H1 (cell line): ENCODE results near the gene TP73. TPM values are rescaled to one million over a fixed set of nuclear protein-coding genes. Genes with fewer than 3 reads are reported as not detected.

Experiments
- CTCF ChIA-PET: fragments of 300-600 bp; sonication (Branson Sonifier 250); formaldehyde crosslinking; loops from one replicate; lab custom pipeline; 2021; ENCODE audit not compliant: partially characterized antibody; lab: Charles Lee
- POLR2A ChIA-PET: fragments of 300-600 bp; sonication (Branson Sonifier 250); formaldehyde crosslinking; loops from one replicate; lab custom pipeline; 2021; ENCODE audit warnings: inconsistent platforms; ENCODE audit not compliant: partially characterized antibody; lab: Charles Lee
- DNase-seq, 2 experiments: peaks; one replicate each; pipeline versions ENCODE4 v3.0.0 to v3.0.0-alpha.2; 2010 to 2022; ENCODE audit warnings: low spot score in 2 of 2, low read depth in 1 of 2, mixed read lengths in 1 of 2
- FAIRE-seq: peaks from 2 replicates; lab custom pipeline; 2011; peaks lifted over from hg19 to GRCh38; lab: Jason Lieb, UNC
- H2AFZ ChIP-seq: 2 replicates; pipeline ENCODE4 v1.8.1; 2012; ENCODE audit warnings: low read length, inconsistent platforms
- H2AK5ac ChIP-seq: 2 replicates; pipeline ENCODE4 v1.6.1; 2013; ENCODE audit warnings: low read depth, low read length
- H2BK120ac ChIP-seq: replicated peaks from 2 replicates; pipeline ENCODE3; 2013; ENCODE audit warnings: low read depth, low read length, inconsistent platforms
- H2BK12ac ChIP-seq: 2 replicates; pipeline ENCODE4 v1.6.1; 2013; ENCODE audit warnings: low read depth, low read length
- H2BK15ac ChIP-seq: 2 replicates; pipeline ENCODE4 v1.6.1; 2013; ENCODE audit warnings: low read length
- H2BK20ac ChIP-seq: 2 replicates; pipeline ENCODE4 v1.6.1; 2013; ENCODE audit warnings: low read length
- H2BK5ac ChIP-seq: 2 replicates; pipeline ENCODE4 v1.6.1; 2013; ENCODE audit warnings: low read depth, low read length
- H3K14ac ChIP-seq: 2 replicates; pipeline ENCODE4 v1.6.1; 2013; ENCODE audit warnings: inconsistent platforms; ENCODE audit not compliant: insufficient read length
- H3K18ac ChIP-seq: 2 replicates; pipeline ENCODE4 v1.6.1; 2013; ENCODE audit warnings: low read length; ENCODE audit errors: extremely low read depth
- H3K23ac ChIP-seq: 2 replicates; pipeline ENCODE4 v1.6.1; 2013; ENCODE audit warnings: inconsistent platforms; ENCODE audit not compliant: insufficient read length
- H3K23me2 ChIP-seq: 2 replicates; pipeline ENCODE4 v1.6.1; 2013; ENCODE audit warnings: low read depth, low read length
- H3K27ac ChIP-seq: 2 replicates; pipeline ENCODE4 v1.6.1; 2011; ENCODE audit warnings: low read depth, low read length, inconsistent platforms
- H3K27me3 ChIP-seq, 4 experiments: replicated peaks in 1 of 4; 1 replicate in 1 of 4; 2 replicates in 3 of 4; pipeline versions ENCODE4 v1.6.1 to v1.8.1; 2011 to 2013; ENCODE audit warnings: low read length in 3 of 4, mild to moderate bottlenecking in 3 of 4, inconsistent platforms in 2 of 4, mixed read lengths in 2 of 4, moderate library complexity in 1 of 4; ENCODE audit not compliant: control insufficient read depth in 3 of 4, insufficient read depth in 3 of 4; ENCODE audit errors: extremely low read depth in 1 of 4
- H3K36me3 ChIP-seq, 4 experiments: 2 replicates each; pipeline versions ENCODE4 v1.6.1 to v1.8.1; 2011 to 2013; ENCODE audit warnings: mild to moderate bottlenecking in 4 of 4, low read length in 3 of 4, moderate library complexity in 2 of 4, control low read depth in 1 of 4, inconsistent platforms in 1 of 4; ENCODE audit not compliant: insufficient read depth in 4 of 4, control insufficient read depth in 2 of 4
- H3K4ac ChIP-seq: replicated peaks from 2 replicates; pipeline ENCODE3; 2013; ENCODE audit warnings: low read length, low read depth, mixed read lengths, inconsistent platforms; ENCODE audit not compliant: insufficient read length
- H3K4me1 ChIP-seq, 4 experiments: replicated peaks in 1 of 4; 1 replicate in 1 of 4; 2 replicates in 3 of 4; pipeline versions ENCODE4 v1.6.1 to v1.8.1; 2011 to 2013; ENCODE audit warnings: low read length in 3 of 4, inconsistent platforms in 2 of 4, mixed read lengths in 1 of 4; ENCODE audit not compliant: insufficient read depth in 4 of 4, control insufficient read depth in 3 of 4
- H3K4me2 ChIP-seq, 2 experiments: 2 replicates each; pipeline versions ENCODE4 v1.6.1 to v1.8.1; 2011 to 2013; ENCODE audit warnings: low read depth in 2 of 2, low read length in 2 of 2, control low read depth in 1 of 2, inconsistent platforms in 1 of 2, mild to moderate bottlenecking in 1 of 2; ENCODE audit not compliant: insufficient read depth in 1 of 2
- H3K4me3 ChIP-seq, 4 experiments: fragments of 200-600, 300-600 bp in 1 of 4; sonication (generic), shearing (Covaris generic), sonication (Bioruptor Twin) in 1 of 4; 2 replicates each; pipeline versions ENCODE4 v1.5.1 to v1.8.1; 2011 to 2016; ENCODE audit warnings: low read length in 4 of 4, low read depth in 3 of 4, control low read depth in 2 of 4, inconsistent platforms in 2 of 4, mild to moderate bottlenecking in 2 of 4, mixed read lengths in 1 of 4, moderate library complexity in 1 of 4; ENCODE audit not compliant: insufficient read depth in 2 of 4; ENCODE audit errors: extremely low read depth in 1 of 4
- H3K56ac ChIP-seq: replicated peaks from 2 replicates; pipeline ENCODE3; 2013; ENCODE audit warnings: low read depth, mild to moderate bottlenecking, mixed read lengths, low read length, inconsistent platforms; ENCODE audit not compliant: insufficient read length
- H3K79me1 ChIP-seq: 2 replicates; pipeline ENCODE4 v1.6.1; 2013; ENCODE audit warnings: low read depth, low read length, control low read depth
- H3K79me2 ChIP-seq, 2 experiments: 2 replicates each; pipeline versions ENCODE4 v1.6.1 to v1.8.1; 2012 to 2013; ENCODE audit warnings: low read length in 2 of 2, mild to moderate bottlenecking in 2 of 2, inconsistent platforms in 1 of 2; ENCODE audit not compliant: insufficient read depth in 2 of 2, control insufficient read depth in 1 of 2
- H3K9ac ChIP-seq, 4 experiments: replicated peaks in 1 of 4; 1 replicate in 1 of 4; 2 replicates in 3 of 4; pipeline versions ENCODE4 v1.6.1 to v1.8.1; 2011 to 2013; ENCODE audit warnings: low read depth in 3 of 4, low read length in 3 of 4, control low read depth in 2 of 4, mild to moderate bottlenecking in 2 of 4, moderate library complexity in 2 of 4, inconsistent platforms in 1 of 4; ENCODE audit errors: extremely low read depth in 1 of 4
- H3K9me3 ChIP-seq, 2 experiments: 2 replicates each; pipeline versions ENCODE4 v1.6.1 to v1.8.1; 2012 to 2013; ENCODE audit warnings: mild to moderate bottlenecking in 2 of 2, moderate library complexity in 2 of 2, control low read depth in 1 of 2, inconsistent platforms in 1 of 2, low read depth in 1 of 2, low read length in 1 of 2, mixed read lengths in 1 of 2; ENCODE audit not compliant: insufficient read depth in 2 of 2
- H4K20me1 ChIP-seq, 2 experiments: replicated peaks in 1 of 2; 2 replicates each; pipeline versions ENCODE3 to v1.8.1; 2011 to 2013; ENCODE audit warnings: inconsistent platforms in 2 of 2, low read length in 2 of 2, mild to moderate bottlenecking in 1 of 2; ENCODE audit not compliant: insufficient read depth in 2 of 2, control insufficient read depth in 1 of 2
- H4K5ac ChIP-seq: 2 replicates; pipeline ENCODE4 v1.6.1; 2013; ENCODE audit warnings: low read length, low read depth, mixed read lengths, inconsistent platforms; ENCODE audit not compliant: insufficient read length
- H4K8ac ChIP-seq: 2 replicates; pipeline ENCODE4 v1.8.0; 2013; ENCODE audit warnings: mild to moderate bottlenecking, moderate library complexity, low read length, inconsistent platforms; ENCODE audit not compliant: insufficient read depth; ENCODE audit errors: extremely low read depth
- H4K91ac ChIP-seq: replicated peaks from 2 replicates; pipeline ENCODE3; 2013; ENCODE audit warnings: low read length, mixed read lengths, inconsistent platforms; ENCODE audit not compliant: insufficient read length
- BCL11A ChIP-seq, 2 experiments: IDR thresholded peaks; one replicate each; pipeline ENCODE4 v1.6.1; 2011; ENCODE audit warnings: low read depth in 2 of 2, low read length in 2 of 2, mild to moderate bottlenecking in 2 of 2
- BRCA1 ChIP-seq: IDR thresholded peaks from 2 replicates; pipeline ENCODE4 v1.6.1; 2012; ENCODE audit warnings: low read depth, low read length, improper control_type of control experiment
- CREB1 ChIP-seq: IDR thresholded peaks from 2 replicates; pipeline ENCODE4 v1.6.1; 2012; ENCODE audit warnings: inconsistent platforms
- CTCF ChIP-seq, 3 experiments: IDR thresholded peaks; 1 replicate in 2 of 3; 2 replicates in 1 of 3; pipeline versions ENCODE4 v1.5.1 to v1.6.1; 2011; ENCODE audit warnings: low read length in 3 of 3, mild to moderate bottlenecking in 3 of 3, inconsistent platforms in 2 of 3, low read depth in 1 of 3, moderate library complexity in 1 of 3; ENCODE audit not compliant: insufficient read depth in 1 of 3; ENCODE audit errors: control extremely low read depth in 1 of 3
- JUN ChIP-seq: IDR thresholded peaks from 2 replicates; pipeline ENCODE4 v1.6.1; 2011; ENCODE audit warnings: low read depth, mild to moderate bottlenecking, improper control_type of control experiment, low read length
- MAFK ChIP-seq: IDR thresholded peaks from 2 replicates; pipeline ENCODE4 v1.6.1; 2012; ENCODE audit warnings: low read depth, mild to moderate bottlenecking, improper control_type of control experiment, low read length
- SAP30 ChIP-seq: fragments of 300-600 bp; sonication (generic); IDR thresholded peaks from 2 replicates; pipeline ENCODE4 v1.7.1; 2012; ENCODE audit warnings: low read length, moderate library complexity, mild to moderate bottlenecking, inconsistent platforms; ENCODE audit not compliant: insufficient read depth, insufficient replicate concordance
- SP1 ChIP-seq: IDR thresholded peaks from 2 replicates; pipeline ENCODE4 v1.6.1; 2011; ENCODE audit warnings: low read depth, low read length
- SP4 ChIP-seq: IDR thresholded peaks from 2 replicates; pipeline ENCODE4 v1.6.1; 2012; ENCODE audit warnings: low read length, inconsistent platforms
- YY1 ChIP-seq: IDR thresholded peaks from 2 replicates; pipeline ENCODE4 v1.6.1; 2011; ENCODE audit warnings: low read depth, mild to moderate bottlenecking, low read length
- WGBS, 2 experiments: shearing (Covaris generic) in 1 of 2; methylation state at CpG; one replicate each; pipeline versions ENCODE4 v1.1.6 to v1.1.7; 2013 to 2015; ENCODE audit warnings: low lambda C conversion rate in 2 of 2, mixed read lengths in 2 of 2, inconsistent platforms in 1 of 2, low coverage in 1 of 2, missing lambda C conversion rate in 1 of 2; ENCODE audit not compliant: insufficient replicate concordance in 2 of 2, insufficient coverage in 1 of 2, insufficient read length in 1 of 2; ENCODE audit errors: extremely low coverage in 1 of 2, missing lambda C conversion rate in 1 of 2; 5-methylcytosine and 5-hydroxymethylcytosine counted together
- polyA plus RNA-seq, 7 experiments: library from polyadenylated mRNA; depleted of rRNA in 3 of 7; stranded (reverse) in 5 of 7; unstranded in 2 of 7; fragments of >200 nt in 5 of 7; fragments of 200-250 nt in 2 of 7; gene quantifications; 1 replicate in 5 of 7; 2 replicates in 1 of 7; 4 replicates in 1 of 7; pipeline versions ENCODE4 v1.2.1 to v1.2.3, GENCODE V29; 2011 to 2013; ENCODE audit warnings: missing spikeins in 2 of 7, mixed read lengths in 2 of 7
- total RNA-seq: library from RNA; stranded (reverse); fragmentation: NEBNext Ultra II Directional; extraction: Animal tissue kit (Norgen Biotek cat#: 25700); gene quantifications from 2 replicates; pipeline ENCODE4 v1.2.1, GENCODE V29; 2021
- TF ChIP-seq, protein P1 (sequence below): IDR thresholded peaks from 2 replicates; pipeline ENCODE4 v1.6.1; 2012; ENCODE audit warnings: inconsistent platforms

TP73 gene
- total and polyA plus RNA-seq, 2 of the 8 experiments (the other 6 are each of a cell fraction or from before 2014, with no cell fraction given), result 2.6 to 3.1 TPM

DNA sequence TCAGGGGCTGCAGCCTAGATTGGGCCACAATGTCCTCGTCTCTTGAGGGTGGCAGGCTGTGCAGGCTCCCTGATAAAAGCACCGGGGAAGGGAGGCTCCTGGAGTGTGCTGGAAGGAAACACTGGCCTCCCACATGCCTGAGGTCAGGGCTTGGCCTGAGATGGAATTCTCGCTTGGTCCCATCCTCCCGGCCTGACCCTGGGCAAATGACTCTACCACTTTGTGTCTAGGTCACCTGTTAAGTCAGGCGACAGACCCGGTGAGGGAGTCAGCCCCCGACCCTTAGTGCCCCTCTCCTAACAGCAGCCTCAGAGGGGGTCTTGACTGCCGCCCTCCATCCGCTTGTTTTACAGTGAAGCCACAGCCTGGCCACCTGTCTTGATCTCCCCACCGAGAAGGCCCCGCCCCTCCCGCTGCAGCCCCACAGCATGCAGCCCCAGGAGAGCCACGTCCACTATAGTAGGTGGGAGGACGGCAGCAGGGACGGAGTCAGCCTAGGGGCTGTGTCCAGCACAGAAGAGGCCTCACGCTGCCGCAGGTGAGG is 122.7 kb downstream of the TP73 start:
- no peak overlapping the region for H3K56ac ChIP-seq
- no peak for DNase-seq
- H3K14ac ChIP-seq, result no peak overlapping the region
- H2BK5ac ChIP-seq, result no peak overlapping the region
- H2AFZ ChIP-seq, result no peak overlapping the region
- H3K9ac ChIP-seq, result no peak overlapping the region
- H2AK5ac ChIP-seq, result no peak overlapping the region
- H2BK12ac ChIP-seq, result 0 out of 2 replicates have a peak overlapping the region, but pooled peaks have one; percentile 9
- ChIA-PET CTCF (interaction anchor here (0.6 to 3.4 kb wide), 16 partner anchors 11 to 106 kb away, joined by 3 to 24 read pairs (median 6); partner anchors contain the start of gene LRRC47), POLR2A (interaction anchor here (0.6 to 5.8 kb wide), 8 partner anchors 9 to 146 kb away, joined by 3 to 84 read pairs (median 3); partner anchors contain the start of gene C1orf174)
- H3K27ac ChIP-seq, result no peak overlapping the region
- 81% methylated on average over 17 of the region's 17 CpGs; no CpG with 5 or more reads in 1 of the 2 experiments for WGBS, 2 experiments
- H3K4me3 ChIP-seq, result no peak overlapping the region
- no peaks in the 10 kb centered on the region for H3K9me3 ChIP-seq
- H2BK15ac ChIP-seq, result no peak overlapping the region
- no peak overlapping the region for H2BK120ac ChIP-seq
- H3K4ac ChIP-seq, result no peak overlapping the region
- peaks cover 6 to 21% of the 10 kb centered on the region in 2 experiments for H4K20me1 ChIP-seq
- no peak for FAIRE-seq
- H4K8ac ChIP-seq, result no peak overlapping the region
- peaks cover 11% of the 10 kb centered on the region; the same call in 1 of the 2 replicates for H3K23me2 ChIP-seq
- H4K91ac ChIP-seq, result no peak overlapping the region
- no peaks in the 10 kb centered on the region for H3K79me2 ChIP-seq
- H3K79me1 ChIP-seq, result no peaks in the 10 kb centered on the region; the same call in 1 of the 2 replicates
- no peak overlapping the region for H2BK20ac ChIP-seq
- no peak overlapping the region for H3K23ac ChIP-seq
- no peaks in the 10 kb centered on the region; a peak in 1 of 7 replicates for H3K27me3 ChIP-seq
- H3K4me2 ChIP-seq, result peak overlapping the region in 1 of 2 experiments; percentile 24; a peak in 2 of 4 replicates
- H4K5ac ChIP-seq, result no peak overlapping the region
- peaks cover 0 to 35% (median 13%) of the 10 kb centered on the region in 4 experiments; a peak in 6 of 7 replicates for H3K4me1 ChIP-seq
- peaks cover 3 to 8% (median 7%) of the 10 kb centered on the region in 4 experiments; a peak in 5 of 8 replicates for H3K36me3 ChIP-seq
- no peak overlapping the region for H3K18ac ChIP-seq
- no peak for TF ChIP-seq CTCF (IDR thresholded peaks at IDR 0.05; ENCODE audit: control extremely low read depth in 1 of 3, insufficient read depth in 1 of 3, low read depth in 1 of 3, low read length in 3 of 3)
- no peak for TF ChIP-seq BRCA1
- no peak for TF ChIP-seq MAFK
- TF ChIP-seq, protein P1, sequence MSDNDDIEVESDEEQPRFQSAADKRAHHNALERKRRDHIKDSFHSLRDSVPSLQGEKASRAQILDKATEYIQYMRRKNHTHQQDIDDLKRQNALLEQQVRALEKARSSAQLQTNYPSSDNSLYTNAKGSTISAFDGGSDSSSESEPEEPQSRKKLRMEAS, result no peak
- TF ChIP-seq BCL11A (IDR thresholded peaks at IDR 0.05; ENCODE audit: low read depth in 2 of 2, low read length in 2 of 2), result no peak
- no peak for TF ChIP-seq SAP30
- TF ChIP-seq CREB1, result no peak
- TF ChIP-seq SP4, result no peak
- TF ChIP-seq YY1, result no peak
- TF ChIP-seq JUN, result no peak
- TF ChIP-seq SP1, result no peak
